ENCODE measurements around the gene UBE2J2.

Gene UBE2J2

GRCh38 chr1:1229770-1230169 is 43.9 kb downstream of the UBE2J2 start:
- DNase-seq (ENCODE audit: low spot score) (no peak), FAIRE-seq (peak; percentile 59)

GRCh38 chr1:1228596-1229321 is 44.9 kb downstream of the UBE2J2 start:
- FAIRE-seq = no peak
- DNase-seq (ENCODE audit: low spot score) = no peak

- FAIRE-seq (no peak), DNase-seq (ENCODE audit: low spot score) (no peak)
Measured at GRCh38 chr1:1228187-1228586, 45.5 kb downstream of the UBE2J2 start.

- DNase-seq (ENCODE audit: low spot score) (no peak), FAIRE-seq (no peak)
Measured at GRCh38 chr1:1227386-1227785, 46.3 kb downstream of the UBE2J2 start.

- DNase-seq (ENCODE audit: low spot score) = no peak
- FAIRE-seq = no peak
Measured at GRCh38 chr1:1226566-1227362, 46.9 kb downstream of the UBE2J2 start.

GRCh38 chr1:1225913-1226312 is 47.7 kb downstream of the UBE2J2 start:
- FAIRE-seq = no peak

GRCh38 chr1:1225238-1225845 is 48.3 kb downstream of the UBE2J2 start:
- FAIRE-seq (no peak), DNase-seq (ENCODE audit: low spot score) (no peak)

More at GRCh38 chr1:1225913-1226312, 47.7 kb downstream of the UBE2J2 start:
- no peak for DNase-seq (ENCODE audit: low spot score)

- DNase-seq (ENCODE audit: low spot score) (no peak), FAIRE-seq (no peak)
Measured at GRCh38 chr1:1223891-1224290, 49.8 kb downstream of the UBE2J2 start.

GRCh38 chr1:1223321-1223720 is 50.3 kb downstream of the UBE2J2 start:
- DNase-seq (ENCODE audit: low spot score) (no peak), FAIRE-seq (no peak)

- DNase-seq (ENCODE audit: low spot score) (no peak), FAIRE-seq (peak; percentile 82)
Measured at GRCh38 chr1:1222575-1223225, 51.0 kb downstream of the UBE2J2 start.

- no peak for DNase-seq (ENCODE audit: low spot score)
- FAIRE-seq = no peak
Measured at GRCh38 chr1:1221887-1222574, 51.6 kb downstream of the UBE2J2 start.

- DNase-seq (ENCODE audit: low spot score) = no peak
- no peak for FAIRE-seq
Measured at GRCh38 chr1:1220197-1220596, 53.5 kb downstream of the UBE2J2 start.

GRCh38 chr1:1219341-1219740 is 54.3 kb downstream of the UBE2J2 start:
- FAIRE-seq (no peak), DNase-seq (ENCODE audit: low spot score) (no peak)

GRCh38 chr1:1218524-1219200 is 55.0 kb downstream of the UBE2J2 start:
- FAIRE-seq (no peak), DNase-seq (ENCODE audit: low spot score) (no peak)

- FAIRE-seq = no peak
Measured at GRCh38 chr1:1217621-1218523, 55.8 kb downstream of the UBE2J2 start.

GRCh38 chr1:1216770-1217620 is 56.7 kb downstream of the UBE2J2 start:
- DNase-seq (ENCODE audit: low spot score) = no peak
- FAIRE-seq = no peak

More at GRCh38 chr1:1217621-1218523, 55.8 kb downstream of the UBE2J2 start:
- no peak for DNase-seq (ENCODE audit: low spot score)

- FAIRE-seq (no peak), DNase-seq (ENCODE audit: low spot score) (no peak)
Measured at GRCh38 chr1:1215881-1216605, 57.6 kb downstream of the UBE2J2 start.

All from urothelium cell line (cell line).